Naive thymus-derived CD4-positive, alpha-beta T cell (primary cell): ENCODE measurements around the gene AGPAT4. TPM values are rescaled to one million over a fixed set of nuclear protein-coding genes. Genes with fewer than 3 reads are reported as not detected.

Source experiments
- ATAC-seq: fragments of 150-1000 bp; cut with Tn5 transposase; 2 replicates; pipeline ENCODE4 v1.10.0; 2021; ENCODE audit warnings: mild to moderate bottlenecking, moderate library complexity
- CTCF ChIA-PET: fragments of 350-600 bp; sonication (Branson Sonifier 250); formaldehyde crosslinking; loops from one replicate; lab custom pipeline; 2021; ENCODE audit warnings: antibody characterized with exemption; lab: Charles Lee
- POLR2A ChIA-PET: fragments of 350-600 bp; sonication (Branson Sonifier 250); formaldehyde crosslinking; loops from one replicate; lab custom pipeline; 2021; ENCODE audit warnings: antibody characterized with exemption, inconsistent platforms; lab: Charles Lee
- DNase-seq, 9 donors: peaks; one replicate each; pipeline versions ENCODE4 v3.0.0 to v3.0.0-alpha.2; 2020 to 2022; ENCODE audit warnings: mixed read lengths in 1 of 9
- H3K27ac ChIP-seq: one replicate; pipeline ENCODE4 v1.7.0; 2013; ENCODE audit warnings: mild to moderate bottlenecking, low read depth, low read length, moderate library complexity
- H3K27me3 ChIP-seq, 2 donors: one replicate each; pipeline ENCODE4 v1.7.0; 2013; ENCODE audit warnings: low read length in 2 of 2, mild to moderate bottlenecking in 2 of 2, moderate library complexity in 2 of 2; ENCODE audit not compliant: control insufficient read depth in 2 of 2, insufficient read depth in 2 of 2
- H3K36me3 ChIP-seq, 3 experiments: 1 replicate in 2 of 3; 2 replicates in 1 of 3; pipeline ENCODE4 v1.7.0; 2013; ENCODE audit warnings: low read length in 3 of 3, mild to moderate bottlenecking in 3 of 3, moderate library complexity in 1 of 3; ENCODE audit not compliant: insufficient read depth in 3 of 3, control insufficient read depth in 2 of 3
- H3K4me1 ChIP-seq, 2 donors: one replicate each; pipeline ENCODE4 v1.7.0; 2013; ENCODE audit warnings: low read length in 2 of 2, mild to moderate bottlenecking in 2 of 2, moderate library complexity in 1 of 2; ENCODE audit not compliant: control insufficient read depth in 2 of 2, insufficient read depth in 2 of 2
- H3K4me3 ChIP-seq: 2 replicates; pipeline ENCODE4 v1.7.0; 2013; ENCODE audit warnings: mild to moderate bottlenecking, low read length
- H3K9me3 ChIP-seq, 3 experiments: 1 replicate in 2 of 3; 2 replicates in 1 of 3; pipeline ENCODE4 v1.7.0; 2013; ENCODE audit warnings: low read length in 3 of 3; ENCODE audit not compliant: control insufficient read depth in 2 of 3
- H3K27ac Mint-ChIP-seq, 9 donors: one replicate each; pipeline ENCODE4 v1.8.0; 2020 to 2022; ENCODE audit warnings: mixed read lengths in 9 of 9, mild to moderate bottlenecking in 8 of 9, moderate library complexity in 5 of 9, inconsistent platforms in 2 of 9
- H3K27me3 Mint-ChIP-seq, 5 donors: one replicate each; pipeline ENCODE4 v1.8.0; 2021 to 2022; ENCODE audit warnings: mixed read lengths in 5 of 5, mild to moderate bottlenecking in 1 of 5
- H3K36me3 Mint-ChIP-seq, 5 donors: one replicate each; pipeline ENCODE4 v1.8.0; 2020 to 2022; ENCODE audit warnings: mixed read lengths in 5 of 5, mild to moderate bottlenecking in 3 of 5, inconsistent platforms in 1 of 5
- H3K4me1 Mint-ChIP-seq, 7 donors: one replicate each; pipeline ENCODE4 v1.8.0; 2020 to 2022; ENCODE audit warnings: mixed read lengths in 7 of 7, mild to moderate bottlenecking in 3 of 7, inconsistent platforms in 1 of 7
- H3K4me3 Mint-ChIP-seq, 10 donors: one replicate each; pipeline ENCODE4 v1.8.0; 2020 to 2022; ENCODE audit warnings: mild to moderate bottlenecking in 10 of 10, mixed read lengths in 10 of 10, moderate library complexity in 6 of 10, inconsistent platforms in 2 of 10
- H3K9me3 Mint-ChIP-seq, 11 donors: one replicate each; pipeline ENCODE4 v1.8.0; 2020 to 2022; ENCODE audit warnings: mixed read lengths in 11 of 11, mild to moderate bottlenecking in 4 of 11, inconsistent platforms in 1 of 11, moderate library complexity in 1 of 11
- intact Hi-C, 2 donors: fragments of 100-400 bp; cut with micrococcal nuclease; formaldehyde crosslinking; loops; one replicate each; pipeline ENCODE4 v1.15.1; 2023
- polyA plus RNA-seq, 2 donors: library from polyadenylated mRNA; unstranded; fragments of 300-500 nt; fragmentation: Illumina TruSeq; gene quantifications; one replicate each; pipeline ENCODE4 v1.2.3, GENCODE V29; 2021
- total RNA-seq, 6 experiments: library from RNA in 5 of 6; stranded (reverse) in 5 of 6; gene quantifications; 1 replicate in 5 of 6; 2 replicates in 1 of 6; pipeline ENCODE4 v1.2.3 and lab custom pipeline; 2021 to 2026

Gene AGPAT4
- total and polyA plus RNA-seq, 7 experiments from 2014 or later = 1.1 to 16.2 (median 2.4) TPM

DNA sequence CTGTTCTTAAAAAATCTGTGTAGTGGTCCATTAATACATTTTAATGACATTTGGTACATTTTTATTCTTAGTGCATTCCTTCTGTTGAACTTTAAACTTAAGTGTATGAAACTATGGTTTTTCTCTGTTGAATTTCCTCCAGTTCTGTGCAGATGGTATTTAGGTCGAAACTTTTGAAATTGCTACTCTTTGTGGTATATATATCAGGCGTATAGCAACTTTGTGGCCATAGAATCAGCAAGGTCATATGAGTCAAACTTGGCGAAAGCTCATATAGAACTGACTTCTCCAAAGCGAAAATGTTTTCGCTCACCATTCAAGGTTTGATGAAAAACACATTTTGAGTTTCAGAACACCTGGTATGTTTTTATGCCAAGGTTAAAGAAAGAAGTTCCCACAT, 188.6 kb downstream of the AGPAT4 start:
- no peak for ATAC-seq
- H3K27ac Mint-ChIP-seq = peak overlapping the region in 1 of 9 donors; percentile 2
- H3K36me3 Mint-ChIP-seq = peaks cover 12 to 44% (median 22%) of the 10 kb centered on the region in 5 donors
- CTCF ChIA-PET = no interaction called here
- no peak overlapping the region for H3K4me3 ChIP-seq
- DNase-seq = no peak
- H3K27me3 ChIP-seq = no peaks in the 10 kb centered on the region
- no peak overlapping the region for H3K4me3 Mint-ChIP-seq
- POLR2A ChIA-PET = no interaction called here
- no peaks in the 10 kb centered on the region for H3K9me3 Mint-ChIP-seq
- H3K36me3 ChIP-seq = peaks cover 11 to 96% (median 15%) of the 10 kb centered on the region in 3 experiments
- no peak overlapping the region for H3K27ac ChIP-seq
- intact Hi-C loops = no loop called here
- H3K4me1 Mint-ChIP-seq = peaks cover 0 to 9% (median 0%) of the 10 kb centered on the region in 7 donors
- H3K4me1 ChIP-seq = no peaks in the 10 kb centered on the region
- H3K9me3 ChIP-seq = no peaks in the 10 kb centered on the region
- no peaks in the 10 kb centered on the region for H3K27me3 Mint-ChIP-seq

DNA sequence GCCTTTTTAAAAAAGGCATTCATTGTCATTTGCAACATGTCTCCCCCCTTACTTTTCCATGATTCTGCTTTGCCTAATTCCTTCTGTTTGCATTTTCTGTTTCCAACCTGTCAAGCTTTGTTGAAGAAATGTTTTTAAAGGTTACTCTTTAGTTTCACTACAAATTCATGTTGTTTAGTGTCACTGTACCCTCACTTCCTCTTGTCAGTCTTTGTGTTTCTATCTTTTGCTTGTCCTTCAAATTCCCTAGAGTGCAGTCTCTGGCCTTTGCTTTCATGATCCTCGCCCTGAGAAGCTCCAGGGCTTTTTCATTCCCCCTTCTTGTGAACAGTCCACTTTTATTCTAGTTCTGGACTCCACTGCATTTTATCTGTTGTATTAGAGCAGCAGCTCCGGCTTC, 191.6 kb downstream of the AGPAT4 start:
- ChIA-PET POLR2A (interaction anchor here (0.6 kb wide), 1 partner anchor 22 kb away, joined by 5 read pairs; no protein-coding TSS in a partner anchor), CTCF (interaction anchor here (0.6 kb wide), 1 partner anchor 54 kb away, joined by 4 read pairs; no protein-coding TSS in a partner anchor)
- no peak overlapping the region for H3K4me3 Mint-ChIP-seq
- Histone ChIP-seq H3K27me3 (no peaks in the 10 kb centered on the region), H3K27ac (no peak overlapping the region), H3K36me3 (peaks cover 0 to 84% (median 4%) of the 10 kb centered on the region in 3 experiments), H3K9me3 (no peaks in the 10 kb centered on the region), H3K4me3 (no peak overlapping the region), H3K4me1 (no peaks in the 10 kb centered on the region)
- peaks cover 2 to 26% (median 7%) of the 10 kb centered on the region in 5 donors for H3K36me3 Mint-ChIP-seq
- H3K9me3 Mint-ChIP-seq = no peaks in the 10 kb centered on the region
- H3K27me3 Mint-ChIP-seq = no peaks in the 10 kb centered on the region
- peaks cover 0 to 17% (median 0%) of the 10 kb centered on the region in 7 donors for H3K4me1 Mint-ChIP-seq
- H3K27ac Mint-ChIP-seq = no peak overlapping the region
- DNase-seq (no peak), ATAC-seq (no peak)
- intact Hi-C loops = loop anchor here in 1 of 2 donors (5.0 kb wide), 1 partner anchor 90 kb away; the partner anchor contains the start of gene MAP3K4

DNA sequence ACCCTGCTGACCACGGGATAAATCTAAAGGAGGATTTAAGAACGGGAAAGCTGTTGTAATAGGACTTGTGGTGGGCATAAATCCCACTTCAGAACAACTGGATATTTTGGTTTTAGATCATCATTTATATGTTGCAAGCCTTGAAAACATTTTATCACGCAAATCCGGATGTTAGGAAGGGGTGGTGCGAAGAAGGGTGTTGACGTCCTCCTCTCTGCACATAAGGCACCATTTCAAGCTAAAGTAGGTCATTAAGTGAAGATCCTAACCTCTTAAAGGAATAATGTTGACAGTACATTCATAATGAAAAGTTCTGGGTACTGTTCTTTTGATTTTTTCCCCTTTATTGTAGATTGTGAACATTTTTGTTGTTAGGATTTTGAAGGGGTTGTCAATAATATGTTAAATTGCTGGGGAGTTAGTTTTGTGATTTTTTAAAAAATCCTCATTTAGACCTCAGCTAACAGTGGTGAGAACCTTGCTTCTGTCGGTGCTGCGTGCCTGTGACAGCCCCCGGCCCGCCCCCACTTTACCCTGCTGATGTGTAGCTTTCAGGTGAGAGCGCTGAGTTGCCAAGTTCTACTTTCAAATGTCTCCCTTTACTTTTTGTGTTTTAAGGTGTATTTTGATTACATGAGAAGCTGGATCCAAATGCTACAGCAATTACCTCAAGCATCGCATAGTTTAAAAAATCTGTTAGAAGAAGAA, 193.4 kb downstream of the AGPAT4 start:
- ATAC-seq (peak; percentile 40), DNase-seq (no peak)
- CTCF ChIA-PET = no interaction called here
- Mint-ChIP-seq H3K36me3 (peaks cover 0 to 15% (median 4%) of the 10 kb centered on the region in 5 donors), H3K4me3 (no peak overlapping the region), H3K27ac (peak overlapping the region in 3 of 9 donors; percentile 9 to 56 (median 28)), H3K4me1 (peaks cover 0 to 16% (median 0%) of the 10 kb centered on the region in 7 donors), H3K27me3 (no peaks in the 10 kb centered on the region), H3K9me3 (no peaks in the 10 kb centered on the region)
- H3K27ac ChIP-seq = no peak overlapping the region
- intact Hi-C loops = loop anchor here in 1 of 2 donors (5.0 kb wide), 1 partner anchor 88 kb away; the partner anchor contains the start of gene MAP3K4
- POLR2A ChIA-PET = interaction anchor here (0.8 kb wide), 1 partner anchor 13 kb away, joined by 5 read pairs; no protein-coding TSS in a partner anchor
- H3K36me3 ChIP-seq = peaks cover 0 to 71% (median 9%) of the 10 kb centered on the region in 3 experiments
- H3K27me3 ChIP-seq = no peaks in the 10 kb centered on the region
- H3K4me3 ChIP-seq = no peak overlapping the region
- H3K4me1 ChIP-seq = peaks cover 7 to 14% of the 10 kb centered on the region in 2 donors
- no peaks in the 10 kb centered on the region for H3K9me3 ChIP-seq
